ENCODE data around the gene CACNG6.

- TF ChIP-seq POLR2A (IDR thresholded peaks at IDR 0.05) (no peak), POLR2AphosphoS5 (IDR thresholded peaks at IDR 0.05; ENCODE audit: insufficient read depth in 1 of 2, low read depth in 1 of 2) (no peak), CTCF (IDR thresholded peaks at IDR 0.05) (no peak)
Observed at GRCh38 chr19:54009440-54009839, 18.0 kb downstream of the CACNG6 start.
